HL-60/S4 (cell line): Measurements from ENCODE around the gene CABP7.
"Not testable (repeated sequence)": the region's sequence is repeated elsewhere in the genome, so short reads cannot be mapped to it uniquely, and the experiment has no call there.

Source experiments
- in situ Hi-C: fragments of 300-500 bp; cut with MboI; formaldehyde crosslinking; loops from 2 replicates; pipeline ENCODE4 v1.14.3; 2022; ENCODE audit warnings: low sequenced_read_pairs

Gene CABP7

DNA sequence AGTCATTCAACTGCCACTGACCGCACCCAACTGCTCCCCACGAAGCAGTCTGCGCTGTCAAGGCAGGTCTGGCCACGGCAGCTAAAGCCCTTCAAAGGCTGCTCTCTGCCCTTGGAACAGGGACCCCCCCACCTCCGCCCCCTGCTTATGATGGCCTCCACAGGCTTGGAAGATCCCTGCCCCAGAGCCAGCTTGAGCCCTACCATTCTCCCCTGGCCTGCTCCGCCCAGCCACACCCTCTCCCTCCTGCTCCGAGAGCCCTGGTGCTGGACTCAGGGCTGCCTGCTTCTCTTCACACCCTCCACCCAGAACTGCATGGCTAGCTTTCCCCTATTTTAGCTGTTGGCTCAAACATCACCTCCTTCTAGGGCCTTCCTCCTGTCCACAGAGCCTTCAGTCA is 28.0 kb downstream of the CABP7 start:
- in situ Hi-C loops: no loop called here

DNA sequence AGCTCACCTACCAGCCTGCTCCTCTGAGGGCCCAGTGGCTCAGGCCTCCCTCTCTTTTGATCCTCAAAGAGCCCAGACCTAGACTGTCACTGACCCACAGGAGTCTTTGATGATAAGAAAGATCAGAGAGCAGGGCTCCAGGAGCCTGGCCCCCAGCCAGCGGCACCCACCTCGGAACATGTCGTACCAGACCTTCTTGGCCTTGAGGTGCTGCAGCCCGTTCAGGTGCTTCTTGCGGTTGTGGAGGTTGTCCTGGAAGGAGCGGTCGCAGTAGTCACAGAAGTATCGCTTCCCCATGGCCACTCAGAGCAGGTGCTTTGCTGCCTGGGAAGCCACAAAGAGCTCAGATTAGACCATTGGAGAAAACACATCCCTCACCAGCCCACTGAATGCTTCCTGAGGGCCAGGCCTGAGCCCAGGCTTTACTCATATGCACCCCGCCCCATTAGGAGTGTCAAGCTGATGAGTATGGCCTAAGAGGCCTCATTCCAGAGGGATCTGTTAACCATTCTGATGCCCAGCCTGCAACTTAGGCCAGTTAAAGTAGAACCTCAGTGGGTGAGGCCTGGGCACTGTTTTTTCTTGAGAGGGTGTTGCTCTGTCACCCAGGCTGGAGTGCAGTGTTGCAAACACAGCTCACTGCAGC is 28.6 kb downstream of the CABP7 start:
- in situ Hi-C loops: no loop called here

DNA sequence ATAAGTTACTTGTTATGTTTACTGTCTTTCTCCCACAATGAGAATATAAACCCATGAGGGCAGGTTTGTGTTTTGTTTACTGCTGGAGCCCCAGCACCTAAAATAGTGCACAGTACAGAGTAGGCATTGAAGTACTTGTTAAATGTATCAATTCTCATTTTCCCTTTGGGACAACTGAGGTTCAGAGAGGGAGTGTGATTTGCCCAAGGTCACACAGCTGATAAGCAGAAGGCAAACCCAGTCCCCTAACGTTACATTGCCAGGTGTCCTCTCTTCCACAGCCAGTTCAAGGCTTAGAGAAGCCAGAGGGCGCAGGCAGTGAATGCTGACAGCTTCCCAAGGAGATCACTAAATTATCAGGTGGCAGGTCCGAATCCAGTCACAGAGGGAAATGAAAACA is 30.2 kb downstream of the CABP7 start:
- in situ Hi-C loops: no loop called here

DNA sequence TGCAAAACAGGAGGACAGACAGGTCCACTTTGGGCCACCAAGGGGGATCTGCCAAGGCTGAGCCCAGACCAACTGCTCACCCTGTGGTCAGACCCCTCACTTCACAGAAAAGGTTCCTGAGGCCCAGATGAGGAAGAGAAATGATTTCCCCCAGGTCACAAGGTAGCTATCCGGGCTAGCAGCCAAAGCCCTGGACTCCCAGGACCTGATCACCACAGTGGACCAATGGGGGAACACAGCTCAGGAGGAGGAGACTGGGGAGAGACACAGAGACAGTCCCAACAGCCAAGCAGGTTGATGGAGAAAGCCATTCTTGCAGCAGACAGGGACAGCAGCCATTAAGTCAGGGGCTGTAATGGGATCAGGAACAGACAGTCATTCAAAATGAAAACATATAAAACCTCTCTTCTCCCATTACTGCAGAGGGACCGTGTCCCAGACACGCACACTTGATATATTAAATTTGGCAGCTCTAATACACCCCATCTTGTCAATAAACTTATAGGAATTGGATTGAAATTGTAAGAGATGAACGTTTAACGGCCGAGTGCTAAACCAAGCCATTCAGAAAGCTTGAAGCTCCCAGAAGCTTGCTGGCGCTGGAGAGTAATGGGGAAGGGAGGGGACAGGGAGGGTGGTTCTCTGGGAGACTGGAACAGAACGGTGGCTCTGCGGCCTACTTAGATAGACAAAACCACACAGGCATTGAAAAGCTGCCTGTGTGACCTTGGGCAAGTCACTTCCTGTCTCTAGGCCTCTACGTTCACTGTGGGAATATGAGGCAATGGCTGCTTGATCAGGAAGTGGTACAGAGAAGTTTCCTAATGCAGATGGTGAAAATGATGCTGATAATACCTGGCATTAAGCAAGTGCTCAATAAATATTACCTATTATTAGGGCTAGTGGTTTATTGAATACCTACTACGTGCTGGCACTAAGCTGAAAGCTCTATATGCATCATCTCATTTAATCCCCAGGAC is 31.0 kb downstream of the CABP7 start:
- in situ Hi-C loops: no loop called here

DNA sequence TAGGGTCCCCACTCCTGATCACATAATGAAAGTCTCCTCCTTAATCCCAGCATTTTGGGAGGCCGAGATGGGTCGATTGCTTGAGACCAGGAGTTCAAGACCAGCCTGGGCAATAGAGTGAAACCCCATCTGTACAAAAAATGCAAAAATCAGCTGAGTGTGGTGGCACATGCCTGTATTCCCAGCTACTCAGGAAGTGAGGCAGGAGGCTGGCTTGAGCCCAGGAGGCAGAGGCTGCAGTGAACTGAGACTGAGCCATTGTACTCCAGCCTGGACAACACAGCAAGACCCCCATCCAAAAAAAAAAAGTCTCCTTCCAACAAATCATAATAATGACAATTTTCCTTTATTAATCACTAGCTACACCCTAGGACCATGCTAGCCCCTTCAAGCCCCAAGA is 31.9 kb downstream of the CABP7 start:
- in situ Hi-C loops: no loop called here

DNA sequence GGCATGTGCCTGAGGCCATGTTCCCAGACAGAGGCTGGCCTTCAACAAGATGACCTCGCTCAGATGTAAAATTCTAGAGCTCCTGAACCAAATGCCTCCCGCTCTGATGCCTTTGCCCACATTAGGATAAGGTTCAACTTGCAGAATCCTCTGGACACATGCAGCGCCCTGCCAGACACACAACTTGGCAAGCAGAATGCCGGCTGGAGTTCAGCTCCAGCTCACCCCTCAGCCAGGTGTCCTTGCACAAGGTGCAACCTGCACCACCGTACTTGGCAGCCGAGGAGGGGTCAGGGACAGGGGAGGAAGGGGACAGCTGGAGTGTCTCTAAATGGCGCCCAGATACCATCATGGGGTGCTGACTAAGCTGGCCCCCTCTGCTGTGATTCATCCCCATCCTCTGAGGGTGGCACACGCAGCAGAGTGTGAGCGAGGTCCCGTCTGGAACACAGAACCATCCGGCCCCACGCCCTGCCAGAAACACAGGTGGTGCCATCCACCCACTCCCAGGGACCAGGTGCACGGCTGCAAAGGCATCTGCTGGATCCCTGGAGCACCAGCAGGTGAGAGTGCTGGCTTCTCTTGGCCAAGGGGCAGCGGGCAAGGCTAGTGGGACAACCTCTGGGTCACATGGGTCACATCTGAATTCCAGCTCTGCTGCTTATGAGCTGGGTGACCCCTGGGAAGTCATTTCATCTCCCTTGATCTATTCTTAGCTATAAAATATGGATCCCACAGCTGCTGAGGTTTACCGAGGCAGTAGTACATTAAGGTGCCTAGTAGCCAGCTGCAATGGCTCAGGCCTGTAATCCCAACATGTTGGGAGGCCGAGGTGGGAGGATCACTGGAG is 34.2 kb downstream of the CABP7 start:
- in situ Hi-C loops: no loop called here

DNA sequence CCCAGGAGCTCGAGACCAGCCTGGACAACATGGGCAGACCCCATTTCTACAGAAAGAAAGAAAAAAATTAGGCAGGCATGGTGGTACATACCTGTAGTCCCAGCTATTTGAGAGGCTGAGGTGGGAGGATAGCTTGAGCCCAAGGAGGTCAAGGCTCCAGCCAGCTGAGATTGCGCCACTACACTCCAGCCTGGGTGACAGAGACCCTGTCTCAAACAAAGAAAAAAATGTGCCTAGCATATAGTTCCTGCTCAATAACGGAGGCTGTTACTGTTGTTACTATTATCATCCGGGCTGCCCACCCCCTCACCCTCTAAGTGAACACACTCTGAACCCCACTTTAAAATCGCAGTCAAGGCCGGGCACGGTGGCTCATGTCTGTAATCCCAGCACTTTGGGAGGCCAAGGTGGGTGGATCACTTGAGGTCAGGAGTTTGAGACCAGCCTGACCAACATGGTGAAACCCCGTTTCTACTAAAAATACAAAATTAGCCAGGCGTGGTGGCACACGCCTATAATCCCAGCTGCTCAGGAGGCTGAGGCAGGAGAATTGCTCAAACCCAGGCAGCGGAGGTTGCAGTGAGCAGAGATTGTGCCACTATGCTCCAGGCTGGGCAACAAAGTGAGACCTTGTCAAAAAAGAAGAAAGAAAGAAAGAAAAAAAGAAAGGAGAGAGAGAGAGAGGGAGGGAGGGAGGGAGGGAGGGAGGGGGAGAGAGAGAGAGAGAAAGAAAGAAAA is 35.0 kb downstream of the CABP7 start:
- in situ Hi-C loops: not testable (repeated sequence)

DNA sequence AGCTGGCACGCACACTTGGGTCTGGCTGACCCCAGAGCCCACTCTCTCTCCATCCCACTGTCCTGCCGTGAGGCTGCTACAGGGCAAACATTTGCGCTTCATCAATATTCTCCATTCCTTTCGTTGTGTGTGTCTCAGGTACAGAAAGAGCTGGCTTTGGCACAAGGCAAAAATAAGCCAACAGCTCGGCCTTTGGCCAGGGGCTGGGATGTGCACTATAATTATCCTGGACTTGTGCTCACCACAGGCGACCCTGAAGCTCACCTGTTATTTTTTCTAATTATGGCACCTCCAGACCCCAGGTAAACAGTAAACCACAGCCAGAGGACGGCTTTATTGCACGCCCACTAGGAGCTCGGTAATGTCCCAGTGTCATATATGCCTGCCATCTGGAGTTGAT is 36.1 kb downstream of the CABP7 start:
- in situ Hi-C loops: no loop called here

DNA sequence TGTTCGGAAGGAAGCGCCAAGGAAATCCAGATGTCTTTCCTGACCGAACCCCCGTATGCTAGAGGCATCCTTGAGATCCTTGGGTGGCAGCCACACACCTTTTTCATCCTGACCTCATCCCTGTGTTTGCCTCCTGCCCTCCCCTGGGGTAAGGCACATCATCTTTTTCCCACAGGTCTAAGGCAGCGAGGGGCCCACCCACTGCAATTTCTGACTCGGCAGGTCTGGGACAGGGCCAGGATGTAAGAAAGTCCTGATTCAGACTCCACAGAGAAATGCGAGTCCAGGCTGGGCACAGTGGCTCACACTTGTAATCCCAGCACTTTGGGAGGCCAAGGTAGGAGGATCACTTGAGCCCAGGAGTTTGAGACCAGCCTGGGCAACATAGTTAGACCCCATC is 36.5 kb downstream of the CABP7 start:
- in situ Hi-C loops: no loop called here

DNA sequence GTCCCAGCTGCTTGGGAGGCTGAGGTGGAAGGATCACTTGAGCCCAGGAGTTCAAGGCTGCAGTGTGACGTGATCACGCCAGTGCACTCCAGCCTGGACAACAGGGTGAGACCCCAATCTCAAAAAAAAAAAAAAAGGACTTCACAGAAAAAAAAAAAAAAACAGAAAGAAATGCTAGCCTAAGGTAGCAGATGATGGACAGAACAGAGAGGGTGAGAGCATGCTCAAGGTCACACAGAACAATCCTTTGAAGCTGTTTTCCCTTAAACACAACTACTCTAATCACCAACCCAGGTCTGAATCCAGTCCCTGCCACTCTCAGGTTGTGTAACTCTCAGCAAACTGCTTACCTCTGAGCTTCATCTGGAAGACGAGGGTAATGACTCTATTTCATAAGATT is 37.3 kb downstream of the CABP7 start:
- in situ Hi-C loops: no loop called here

DNA sequence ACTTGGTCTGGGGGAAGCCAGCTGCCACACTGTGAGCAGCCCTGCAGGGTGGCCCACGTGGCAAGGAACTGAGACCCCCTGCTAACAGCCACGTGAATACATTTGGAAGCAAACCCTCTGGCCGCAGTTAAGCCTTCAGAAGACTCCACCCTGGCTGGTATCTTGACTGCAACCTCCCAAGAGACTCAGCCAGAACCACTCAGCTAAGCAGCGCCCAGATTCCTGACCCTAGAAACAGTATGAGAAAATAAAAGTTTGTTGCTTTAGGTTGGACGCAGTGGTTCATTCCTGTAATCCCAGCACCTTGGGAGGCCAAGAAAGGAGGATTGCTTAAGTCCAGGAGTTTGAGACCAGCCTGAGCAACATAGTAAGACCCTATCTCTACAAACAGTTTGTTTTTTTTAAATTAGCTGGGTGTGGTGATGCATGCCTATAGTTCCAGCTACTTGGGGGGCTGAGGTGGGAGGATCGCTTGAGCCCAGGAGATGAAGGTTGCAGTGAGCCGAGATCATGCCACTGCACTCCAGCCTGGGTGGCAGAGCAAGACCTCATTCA is 38.3 kb downstream of the CABP7 start:
- in situ Hi-C loops: no loop called here

DNA sequence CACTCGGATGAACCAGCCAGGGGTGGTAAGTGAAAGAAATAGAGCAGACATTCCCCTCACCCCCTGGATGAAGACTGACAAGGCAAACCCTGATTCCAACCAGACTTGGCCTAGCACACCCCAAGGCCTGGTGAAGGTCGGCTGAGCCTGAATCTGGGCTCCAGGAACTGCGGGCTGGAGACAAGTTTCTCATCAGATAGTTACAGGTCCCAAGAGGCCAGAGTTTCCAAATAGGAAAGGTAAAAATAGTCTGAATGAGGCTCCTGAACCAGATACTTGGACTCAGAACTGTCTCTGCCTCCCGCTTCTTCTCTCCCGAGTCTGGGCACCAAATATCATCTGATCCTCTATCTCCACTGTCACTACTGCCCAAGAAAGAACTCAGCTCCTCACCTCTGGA is 39.2 kb downstream of the CABP7 start:
- in situ Hi-C loops: no loop called here

DNA sequence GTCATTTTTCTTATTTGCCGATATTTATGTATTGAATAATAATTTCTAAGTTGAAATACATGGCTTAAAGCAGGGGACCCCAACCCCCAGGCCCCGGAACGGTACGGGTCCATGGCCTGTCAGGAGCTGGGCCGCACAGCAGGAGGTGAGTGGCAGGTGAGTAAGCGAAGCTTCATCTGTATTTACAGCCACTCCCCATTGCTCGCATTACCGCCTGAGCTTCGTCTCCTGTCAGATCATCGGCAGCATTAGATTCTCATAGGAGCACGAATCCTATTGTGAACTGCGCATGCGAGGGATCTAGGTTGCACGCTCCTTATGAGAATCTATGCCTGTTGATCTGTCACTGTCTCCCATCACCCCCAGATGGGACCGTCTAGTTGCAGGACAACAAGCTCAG is 42.5 kb downstream of the CABP7 start:
- in situ Hi-C loops: no loop called here

DNA sequence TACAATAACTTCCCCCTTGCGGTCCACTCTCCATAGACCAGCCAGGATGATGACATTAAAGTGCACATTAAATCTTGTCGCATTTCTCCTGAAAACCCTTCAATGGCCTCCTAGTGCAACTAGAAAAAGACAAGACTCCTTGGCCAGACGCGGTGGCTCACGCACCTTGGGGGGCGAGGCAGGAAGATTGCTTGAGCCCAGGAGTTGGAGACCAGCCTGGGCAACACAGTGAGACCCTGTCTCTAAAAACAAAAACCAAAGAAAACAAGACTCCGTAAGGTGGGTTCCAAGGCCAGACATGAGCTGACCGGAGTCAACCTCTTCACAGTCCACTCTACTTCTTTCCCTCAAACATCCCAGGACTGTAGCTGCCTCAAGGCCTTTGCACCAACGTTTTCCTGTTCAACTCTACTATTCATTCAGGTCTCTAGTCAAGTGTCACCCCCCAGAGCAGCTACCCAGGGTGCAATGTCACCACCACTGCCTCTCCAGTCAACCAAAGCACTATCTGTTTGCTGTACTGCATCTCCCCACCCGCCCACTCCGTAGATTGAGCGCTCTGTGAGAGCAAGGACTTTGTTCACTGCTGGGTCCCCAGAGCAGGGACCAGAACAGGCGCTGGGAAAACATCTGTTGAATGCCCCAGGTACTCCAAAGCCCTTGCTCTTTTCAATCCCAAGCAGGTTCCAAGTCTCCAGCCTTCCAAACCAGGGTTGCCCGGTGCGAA is 46.3 kb downstream of the CABP7 start:
- in situ Hi-C loops: no loop called here

DNA sequence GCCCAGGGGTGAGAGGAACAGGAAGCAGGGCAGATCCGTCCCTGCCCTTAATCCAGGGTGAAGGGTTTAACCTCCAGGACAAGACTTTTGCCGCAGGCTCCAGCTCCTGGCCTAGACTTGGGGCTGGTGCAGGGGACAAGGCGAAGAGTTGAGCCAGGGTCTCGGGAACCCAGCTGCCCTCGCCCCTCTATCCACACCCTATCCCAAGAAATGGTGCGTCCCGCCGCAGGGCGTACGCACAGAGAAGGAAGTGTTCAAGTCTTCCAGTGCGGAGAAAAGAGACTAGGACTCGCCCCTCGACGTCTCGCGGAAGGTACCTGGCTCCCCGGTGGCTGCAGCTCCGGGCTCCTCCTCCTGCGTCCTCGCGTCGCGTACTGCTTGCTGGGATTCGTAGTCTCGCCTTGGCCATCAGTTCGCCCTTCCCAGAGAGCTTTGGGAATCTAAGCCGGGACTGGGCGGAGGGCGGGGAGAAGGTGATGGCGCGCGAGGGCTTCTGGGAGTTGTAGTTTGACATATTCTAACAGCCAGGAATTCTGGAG is 46.9 kb downstream of the CABP7 start, which contains the start of gene ZMAT5:
Gene ZMAT5, minus strand, starts transcription at position 376 of the 539 bp plus-strand sequence. CDS start 18,463 bp downstream, outside the sequence.
- in situ Hi-C loops: no loop called here

DNA sequence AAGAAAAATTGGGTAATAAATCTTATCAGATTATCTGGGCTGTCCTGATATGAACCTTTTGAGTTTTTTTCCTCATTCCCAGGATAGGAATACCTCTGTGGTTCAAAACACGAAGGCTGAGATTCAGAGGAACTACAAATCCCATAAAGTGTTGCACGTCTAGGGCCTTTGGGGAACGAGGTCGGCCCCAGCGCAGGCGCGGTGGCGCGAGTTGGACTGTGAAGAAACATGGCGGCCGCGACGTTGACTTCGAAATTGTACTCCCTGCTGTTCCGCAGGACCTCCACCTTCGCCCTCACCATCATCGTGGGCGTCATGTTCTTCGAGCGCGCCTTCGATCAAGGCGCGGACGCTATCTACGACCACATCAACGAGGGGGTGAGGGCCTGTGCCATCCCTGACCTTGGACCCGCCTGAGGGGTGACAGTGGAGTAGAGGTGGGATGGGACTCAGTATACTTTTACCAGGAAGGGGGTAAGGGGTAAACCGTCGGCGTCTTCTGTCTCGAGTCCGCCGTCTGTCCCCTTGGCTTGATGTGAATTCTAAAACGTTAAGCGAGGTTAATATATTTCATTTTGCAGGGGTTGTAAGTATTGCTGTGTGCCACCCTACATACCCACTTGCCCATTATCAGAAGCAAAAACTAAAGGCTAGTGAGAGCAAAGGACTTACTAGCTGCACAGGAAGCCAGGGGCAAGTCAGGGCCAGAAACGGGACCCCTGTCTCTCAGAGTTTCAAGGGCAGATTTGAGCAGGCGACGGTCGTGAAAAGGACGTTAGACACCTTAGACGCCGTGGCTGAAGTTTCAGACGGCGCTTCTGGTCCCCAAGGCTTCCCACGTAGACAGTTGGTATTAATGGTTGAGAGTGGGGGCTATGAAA is 47.6 kb downstream of the CABP7 start, which contains the start of gene UQCR10:
Gene UQCR10, plus strand, starts transcription at position 199 of the 881 bp plus-strand sequence. Its CDS starts 30 bp downstream, at position 229.
- in situ Hi-C loops: no loop called here

DNA sequence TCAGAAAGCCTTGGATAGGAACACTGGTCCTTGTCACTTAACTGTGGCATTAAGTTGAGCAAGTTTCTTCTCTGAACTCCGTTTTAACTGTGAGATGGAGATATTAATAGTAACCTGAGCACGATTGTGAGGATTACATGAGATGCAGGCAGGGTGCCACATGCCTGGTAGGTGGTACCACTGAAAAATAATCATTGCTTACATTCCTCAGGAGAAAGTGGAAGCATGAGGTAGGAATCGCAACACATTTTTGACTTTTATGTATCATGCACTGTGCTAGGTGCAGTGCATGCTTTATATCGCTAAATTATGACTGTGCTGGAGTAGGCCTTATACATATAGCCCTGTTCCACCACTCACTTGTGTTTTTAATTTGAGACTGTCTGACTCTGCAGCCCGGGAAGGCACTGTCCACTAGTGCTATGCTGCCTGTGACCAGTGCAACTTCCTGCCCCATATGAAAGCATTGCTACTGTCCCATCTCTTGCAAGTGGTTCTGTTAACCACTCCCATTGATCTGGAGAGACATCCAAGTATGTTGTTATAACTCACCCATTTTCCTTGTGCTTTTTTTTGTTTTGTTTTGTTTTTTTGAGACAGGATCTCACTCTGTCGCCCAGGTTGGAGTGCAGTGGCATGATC is 48.4 kb downstream of the CABP7 start:
- in situ Hi-C loops: no loop called here
